H9 (cell line): Measurements from ENCODE around the gene NEMP1. TPM values are rescaled to one million over a fixed set of nuclear protein-coding genes. Genes with fewer than 3 reads are reported as not detected.

Experiments
- DNase-seq: peaks from one replicate; pipeline ENCODE4 v3.0.0-alpha.2; 2017
- H2AFZ ChIP-seq: one replicate; pipeline ENCODE4 v1.6.1; 2013; ENCODE audit warnings: mild to moderate bottlenecking, low read length, control low read depth, moderate library complexity
- H2AK5ac ChIP-seq: 2 replicates; pipeline ENCODE4 v1.6.1; 2013; ENCODE audit warnings: low read length, control low read depth, mixed read lengths; ENCODE audit not compliant: insufficient read length
- H2BK120ac ChIP-seq: one replicate; pipeline ENCODE4 v1.6.1; 2013; ENCODE audit warnings: low read depth, mild to moderate bottlenecking, low read length, control low read depth, inconsistent platforms; ENCODE audit not compliant: poor library complexity, severe bottlenecking
- H2BK12ac ChIP-seq: 2 replicates; pipeline ENCODE4 v1.6.1; 2013; ENCODE audit warnings: low read length, control low read depth, mixed read lengths, low read depth; ENCODE audit not compliant: insufficient read length
- H2BK15ac ChIP-seq: 2 replicates; pipeline ENCODE4 v1.6.1; 2013; ENCODE audit warnings: low read depth, low read length, control low read depth
- H2BK20ac ChIP-seq: one replicate; pipeline ENCODE4 v1.6.1; 2013; ENCODE audit warnings: low read depth, mild to moderate bottlenecking, low read length, control low read depth, inconsistent platforms; ENCODE audit not compliant: poor library complexity, severe bottlenecking
- H2BK5ac ChIP-seq: 2 replicates; pipeline ENCODE4 v1.6.1; 2013; ENCODE audit warnings: low read length, control low read depth, mixed read lengths; ENCODE audit not compliant: insufficient read length
- H3K14ac ChIP-seq: 2 replicates; pipeline ENCODE4 v1.6.1; 2013; ENCODE audit warnings: low read length, control low read depth; ENCODE audit not compliant: insufficient read depth
- H3K18ac ChIP-seq: 2 replicates; pipeline ENCODE4 v1.6.1; 2013; ENCODE audit warnings: low read depth, mild to moderate bottlenecking, mixed read lengths, low read length, control low read depth; ENCODE audit not compliant: insufficient read length
- H3K23ac ChIP-seq: 2 replicates; pipeline ENCODE4 v1.6.1; 2013; ENCODE audit warnings: low read length, control low read depth, mixed read lengths, low read depth; ENCODE audit not compliant: insufficient read length
- H3K23me2 ChIP-seq: 2 replicates; pipeline ENCODE4 v1.6.1; 2013; ENCODE audit warnings: low read depth, mild to moderate bottlenecking, mixed read lengths, low read length, control low read depth; ENCODE audit not compliant: insufficient read length, poor library complexity, severe bottlenecking
- H3K27ac ChIP-seq: 2 replicates; pipeline ENCODE4 v1.5.1; 2013; ENCODE audit warnings: low read length, control low read depth, mixed read lengths, low read depth; ENCODE audit not compliant: insufficient read length
- H3K27me3 ChIP-seq: 2 replicates; pipeline ENCODE4 v1.6.1; 2013; ENCODE audit warnings: low read length, control low read depth, inconsistent platforms; ENCODE audit not compliant: insufficient read depth
- H3K4ac ChIP-seq: 2 replicates; pipeline ENCODE4 v1.6.1; 2013; ENCODE audit warnings: low read depth, mild to moderate bottlenecking, control low read depth, inconsistent platforms, low read length, moderate library complexity
- H3K4me1 ChIP-seq: 2 replicates; pipeline ENCODE4 v1.6.1; 2013; ENCODE audit warnings: low read length, control low read depth, inconsistent platforms; ENCODE audit not compliant: insufficient read depth
- H3K4me2 ChIP-seq: 2 replicates; pipeline ENCODE4 v1.6.1; 2013; ENCODE audit warnings: low read length, control low read depth, mixed read lengths; ENCODE audit not compliant: insufficient read length, insufficient read depth
- H3K56ac ChIP-seq: 2 replicates; pipeline ENCODE4 v1.6.1; 2013; ENCODE audit warnings: low read depth, mild to moderate bottlenecking, mixed read lengths, low read length, control low read depth; ENCODE audit not compliant: insufficient read length
- H3K79me1 ChIP-seq: 2 replicates; pipeline ENCODE4 v1.6.1; 2013; ENCODE audit warnings: low read depth, mild to moderate bottlenecking, moderate library complexity, low read length, control low read depth, inconsistent platforms; ENCODE audit not compliant: insufficient read depth, poor library complexity, severe bottlenecking
- H3K79me2 ChIP-seq: 2 replicates; pipeline ENCODE4 v1.6.1; 2013; ENCODE audit warnings: low read length, control low read depth, inconsistent platforms; ENCODE audit not compliant: insufficient read depth
- H3K9ac ChIP-seq: 2 replicates; pipeline ENCODE4 v1.6.1; 2013; ENCODE audit warnings: low read length, control low read depth, mixed read lengths; ENCODE audit not compliant: insufficient read length; ENCODE audit errors: extremely low read depth
- H3K9me3 ChIP-seq: one replicate; pipeline ENCODE4 v1.6.1; 2013; ENCODE audit warnings: low read depth, low read length, inconsistent platforms; ENCODE audit not compliant: control insufficient read depth
- H3T11ph ChIP-seq: one replicate; pipeline ENCODE4 v1.6.1; 2013; ENCODE audit warnings: mild to moderate bottlenecking, low read length, control low read depth, inconsistent platforms
- H4K20me1 ChIP-seq: one replicate; pipeline ENCODE4 v1.6.1; 2013; ENCODE audit not compliant: control insufficient read depth, insufficient read length, insufficient read depth
- H4K5ac ChIP-seq: 2 replicates; pipeline ENCODE4 v1.6.1; 2013; ENCODE audit warnings: low read depth, mild to moderate bottlenecking, mixed read lengths, low read length, control low read depth; ENCODE audit not compliant: insufficient read length
- H4K8ac ChIP-seq: replicated peaks from 2 replicates; pipeline ENCODE4 v1.6.1; 2013; ENCODE audit warnings: low read length, control low read depth, mixed read lengths, low read depth; ENCODE audit not compliant: insufficient read length
- H4K91ac ChIP-seq: 2 replicates; pipeline ENCODE4 v1.6.1; 2013; ENCODE audit warnings: low read depth, mild to moderate bottlenecking, moderate library complexity, mixed read lengths, low read length, control low read depth; ENCODE audit not compliant: insufficient read length
- H3K27ac Mint-ChIP-seq, 3 experiments: 2 replicates in 2 of 3; 3 replicates in 1 of 3; pipeline ENCODE4 v1.8.0; 2020 to 2021; ENCODE audit warnings: mixed read lengths in 3 of 3, mild to moderate bottlenecking in 1 of 3, moderate library complexity in 1 of 3
- H3K27me3 Mint-ChIP-seq: 2 replicates; pipeline ENCODE4 v1.8.0; 2021; ENCODE audit warnings: low read depth, mild to moderate bottlenecking, moderate library complexity, mixed read lengths
- H3K36me3 Mint-ChIP-seq, 3 experiments: 2 replicates in 2 of 3; 3 replicates in 1 of 3; pipeline ENCODE4 v1.8.0; 2020 to 2021; ENCODE audit warnings: low read depth in 3 of 3, mixed read lengths in 3 of 3; ENCODE audit not compliant: insufficient read depth in 1 of 3
- H3K4me1 Mint-ChIP-seq, 2 experiments: 2 replicates each; pipeline ENCODE4 v1.8.0; 2020; ENCODE audit warnings: mixed read lengths in 2 of 2
- H3K4me3 Mint-ChIP-seq, 2 experiments: 2 replicates in 1 of 2; 3 replicates in 1 of 2; pipeline ENCODE4 v1.8.0; 2020 to 2021; ENCODE audit warnings: mild to moderate bottlenecking in 2 of 2, mixed read lengths in 2 of 2, moderate library complexity in 1 of 2
- H3K9me3 Mint-ChIP-seq, 2 experiments: 2 replicates in 1 of 2; 3 replicates in 1 of 2; pipeline ENCODE4 v1.8.0; 2020; ENCODE audit warnings: mild to moderate bottlenecking in 2 of 2, mixed read lengths in 2 of 2, moderate library complexity in 1 of 2
- WGBS: extraction: QIAGEN DNeasy Blood & Tissue Kit; methylation state at CpG from one replicate; pipeline ENCODE4 v1.1.7; 2013; ENCODE audit warnings: missing lambda C conversion rate, low lambda C conversion rate, mixed read lengths; ENCODE audit not compliant: insufficient read length; ENCODE audit errors: extremely low coverage; 5-methylcytosine and 5-hydroxymethylcytosine counted together
- total RNA-seq: library from RNA; stranded (reverse); gene quantifications from 2 replicates; pipeline ENCODE4 v1.2.1, GENCODE V29; 2021
- TF ChIP-seq, protein P1 (sequence below): fragments of 200-600 bp; sonication (generic); conservative IDR thresholded peaks from 3 replicates; pipeline ENCODE4 v1.8.0; 2021; ENCODE audit warnings: antibody characterized with exemption, mild to moderate bottlenecking

Gene NEMP1
- total RNA-seq, 1 experiment from 2014 or later, result 50.1 TPM

DNA sequence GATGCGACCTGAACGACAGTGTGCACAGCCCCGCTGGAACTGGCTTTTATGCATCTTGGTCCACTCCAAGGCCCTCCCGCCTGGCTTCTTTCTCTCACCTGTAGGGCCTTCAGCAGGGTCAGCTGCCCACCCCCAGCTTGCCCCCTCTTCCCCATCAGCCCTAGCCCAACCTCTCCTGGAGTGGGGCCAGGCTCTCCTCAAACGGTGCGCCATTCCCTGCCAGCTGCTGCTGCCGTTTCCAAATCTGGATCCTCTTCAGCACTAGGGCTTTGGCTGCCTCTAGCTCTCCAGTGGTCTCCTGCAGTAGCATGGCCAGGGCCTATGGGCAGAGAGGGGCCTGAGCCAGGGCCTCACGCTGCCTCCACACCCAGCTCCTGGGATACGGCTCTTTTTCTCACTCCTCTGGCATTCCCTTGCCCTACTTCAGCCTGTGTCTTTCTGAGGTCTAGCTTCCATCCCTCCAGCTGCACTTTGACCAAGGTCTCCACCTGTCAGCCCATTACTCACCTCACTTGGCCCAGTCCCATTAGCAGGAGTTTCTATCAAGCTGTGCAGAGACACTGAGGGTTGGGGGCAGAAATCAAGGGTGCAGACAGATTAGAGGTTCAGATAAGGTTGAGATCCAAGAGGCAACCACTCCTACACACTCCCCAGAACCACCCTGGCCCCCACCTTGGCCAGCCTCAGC, 27.6 kb upstream of the NEMP1 start:
- WGBS, result no CpG with 5 or more reads among the region's 9 CpGs
- Histone ChIP-seq H3K27me3 (no peaks in the 10 kb centered on the region), H4K5ac (no peak overlapping the region), H3K79me2 (no peaks in the 10 kb centered on the region), H3K4me2 (no peak overlapping the region), H4K20me1 (no peaks in the 10 kb centered on the region), H3K4me1 (no peaks in the 10 kb centered on the region; the same call in 1 of the 2 replicates), H3K56ac (no peak overlapping the region), H2BK20ac (no peak overlapping the region), H3K27ac (no peak overlapping the region), H3K23me2 (peaks cover 8% of the 10 kb centered on the region), H4K91ac (no peak overlapping the region), H2AFZ (no peak overlapping the region), H3K9ac (no peak overlapping the region), H2AK5ac (no peak overlapping the region), H3K9me3 (no peaks in the 10 kb centered on the region), H2BK15ac (no peak overlapping the region), H2BK12ac (no peak overlapping the region), H3K14ac (no peak overlapping the region), H3K23ac (no peak overlapping the region), H3K18ac (no peak overlapping the region), H3K4ac (no peak overlapping the region), H2BK5ac (no peak overlapping the region), H4K8ac (no peak overlapping the region), H2BK120ac (no peak overlapping the region), H3K79me1 (no peaks in the 10 kb centered on the region), H3T11ph (no peak overlapping the region)
- TF ChIP-seq, protein P1, sequence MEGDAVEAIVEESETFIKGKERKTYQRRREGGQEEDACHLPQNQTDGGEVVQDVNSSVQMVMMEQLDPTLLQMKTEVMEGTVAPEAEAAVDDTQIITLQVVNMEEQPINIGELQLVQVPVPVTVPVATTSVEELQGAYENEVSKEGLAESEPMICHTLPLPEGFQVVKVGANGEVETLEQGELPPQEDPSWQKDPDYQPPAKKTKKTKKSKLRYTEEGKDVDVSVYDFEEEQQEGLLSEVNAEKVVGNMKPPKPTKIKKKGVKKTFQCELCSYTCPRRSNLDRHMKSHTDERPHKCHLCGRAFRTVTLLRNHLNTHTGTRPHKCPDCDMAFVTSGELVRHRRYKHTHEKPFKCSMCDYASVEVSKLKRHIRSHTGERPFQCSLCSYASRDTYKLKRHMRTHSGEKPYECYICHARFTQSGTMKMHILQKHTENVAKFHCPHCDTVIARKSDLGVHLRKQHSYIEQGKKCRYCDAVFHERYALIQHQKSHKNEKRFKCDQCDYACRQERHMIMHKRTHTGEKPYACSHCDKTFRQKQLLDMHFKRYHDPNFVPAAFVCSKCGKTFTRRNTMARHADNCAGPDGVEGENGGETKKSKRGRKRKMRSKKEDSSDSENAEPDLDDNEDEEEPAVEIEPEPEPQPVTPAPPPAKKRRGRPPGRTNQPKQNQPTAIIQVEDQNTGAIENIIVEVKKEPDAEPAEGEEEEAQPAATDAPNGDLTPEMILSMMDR, result no peak
- peaks cover 15 to 30% of the 10 kb centered on the region in 2 experiments for H3K4me1 Mint-ChIP-seq
- H3K36me3 Mint-ChIP-seq, result peaks cover 2 to 46% (median 33%) of the 10 kb centered on the region in 3 experiments
- H3K27ac Mint-ChIP-seq, result peak overlapping the region in 1 of 3 experiments; percentile 24; a peak in 1 of 7 replicates
- DNase-seq, result no peak
- H3K9me3 Mint-ChIP-seq, result no peaks in the 10 kb centered on the region
- no peak overlapping the region for H3K4me3 Mint-ChIP-seq
- no peaks in the 10 kb centered on the region for H3K27me3 Mint-ChIP-seq
